Measurements from ENCODE around the gene ZNF202.
"Not testable (repeated sequence)": the region's sequence is repeated elsewhere in the genome, so short reads cannot be mapped to it uniquely, and the experiment has no call there.

ZNF202 gene

DNA sequence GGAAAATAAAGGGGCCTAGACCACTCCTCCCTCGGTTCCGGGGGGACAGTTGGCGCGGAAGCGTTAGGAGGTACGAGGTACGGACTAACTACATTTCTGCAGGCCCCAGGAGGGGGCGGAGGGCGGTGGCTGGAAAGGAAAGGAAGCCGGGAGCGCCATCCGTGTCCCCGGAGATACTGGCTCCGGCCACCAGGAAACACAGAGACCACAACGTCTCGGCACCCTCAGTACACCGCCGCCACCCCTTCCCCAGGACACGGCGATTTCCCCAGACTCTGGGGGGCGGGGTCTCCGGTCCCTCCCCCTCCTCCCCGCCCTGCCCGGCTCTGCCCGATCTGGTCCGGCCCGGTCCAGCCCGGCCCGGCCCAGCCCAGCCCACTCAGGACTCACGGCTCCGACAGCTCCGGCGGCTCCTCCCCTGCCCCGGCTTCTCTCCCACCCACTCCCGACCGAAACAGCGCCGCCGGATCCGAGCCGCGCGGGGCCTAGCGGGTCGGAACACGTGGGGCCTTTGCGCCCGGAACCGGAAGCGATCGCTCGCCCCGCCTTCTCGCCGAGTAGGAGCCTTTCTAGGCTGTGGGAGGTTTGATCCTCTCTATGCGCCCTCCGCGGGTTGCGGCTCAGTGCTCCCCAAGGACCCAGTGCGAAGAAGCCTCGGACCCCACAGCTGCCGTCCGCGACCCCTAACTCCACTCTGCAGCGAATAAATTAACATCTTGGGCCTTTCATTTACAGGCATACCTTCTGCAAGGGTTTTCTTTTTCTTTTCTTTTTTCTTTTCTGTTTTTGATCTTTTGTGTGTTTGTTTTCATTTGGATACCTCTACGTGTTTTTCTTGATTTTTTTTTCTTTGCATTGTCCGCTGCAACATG, at the start of gene ZNF202:
TSS of gene ZNF202 (minus strand) at position 502 of the 872 bp plus-strand sequence. CDS start 10,772 bp downstream, outside the sequence.
- DNase-seq (ENCODE audit: low read depth, low spot score), result peak; percentile 56

DNA sequence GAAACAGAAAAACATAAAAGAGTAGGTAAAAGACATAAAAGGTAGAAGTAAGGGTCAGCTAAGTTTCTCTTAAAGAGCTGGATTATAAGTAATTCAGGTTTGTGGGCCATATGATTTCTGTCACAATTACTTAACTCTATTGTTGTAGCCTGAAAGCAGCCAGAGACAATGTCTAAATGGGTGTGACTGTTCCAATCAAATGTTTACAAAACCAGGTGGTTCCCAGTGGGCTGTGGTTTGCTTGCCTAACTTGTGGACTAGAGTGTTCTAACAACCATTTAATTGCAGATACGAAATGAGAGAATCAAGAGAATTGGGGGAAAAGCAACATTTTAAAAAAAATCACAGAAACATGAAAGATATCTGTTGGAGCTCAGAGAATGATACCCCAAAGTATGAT, 42.1 kb upstream of the ZNF202 start:
- no peak for DNase-seq (ENCODE audit: low read depth, low spot score)

DNA sequence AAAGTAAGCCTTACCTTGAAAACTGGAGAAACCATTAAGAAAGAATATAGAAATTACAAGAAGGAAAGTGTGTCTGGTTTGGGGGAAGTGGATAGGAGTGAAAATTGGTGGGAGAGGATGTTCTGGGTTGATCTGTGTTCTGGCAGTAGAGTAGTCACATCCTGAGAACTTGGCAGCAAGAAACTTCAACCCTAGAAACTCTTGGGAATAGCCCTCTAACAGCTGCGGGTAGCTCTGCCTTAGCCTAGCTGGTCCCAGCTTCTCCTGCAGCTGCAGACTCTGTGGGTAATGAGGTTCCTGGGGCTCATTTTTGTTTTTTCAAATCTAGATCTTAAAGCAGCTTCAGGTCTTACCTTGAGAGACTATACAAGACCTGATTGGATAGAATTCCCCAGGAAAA, 37.1 kb upstream of the ZNF202 start:
- no peak for DNase-seq (ENCODE audit: low read depth, low spot score)

DNA sequence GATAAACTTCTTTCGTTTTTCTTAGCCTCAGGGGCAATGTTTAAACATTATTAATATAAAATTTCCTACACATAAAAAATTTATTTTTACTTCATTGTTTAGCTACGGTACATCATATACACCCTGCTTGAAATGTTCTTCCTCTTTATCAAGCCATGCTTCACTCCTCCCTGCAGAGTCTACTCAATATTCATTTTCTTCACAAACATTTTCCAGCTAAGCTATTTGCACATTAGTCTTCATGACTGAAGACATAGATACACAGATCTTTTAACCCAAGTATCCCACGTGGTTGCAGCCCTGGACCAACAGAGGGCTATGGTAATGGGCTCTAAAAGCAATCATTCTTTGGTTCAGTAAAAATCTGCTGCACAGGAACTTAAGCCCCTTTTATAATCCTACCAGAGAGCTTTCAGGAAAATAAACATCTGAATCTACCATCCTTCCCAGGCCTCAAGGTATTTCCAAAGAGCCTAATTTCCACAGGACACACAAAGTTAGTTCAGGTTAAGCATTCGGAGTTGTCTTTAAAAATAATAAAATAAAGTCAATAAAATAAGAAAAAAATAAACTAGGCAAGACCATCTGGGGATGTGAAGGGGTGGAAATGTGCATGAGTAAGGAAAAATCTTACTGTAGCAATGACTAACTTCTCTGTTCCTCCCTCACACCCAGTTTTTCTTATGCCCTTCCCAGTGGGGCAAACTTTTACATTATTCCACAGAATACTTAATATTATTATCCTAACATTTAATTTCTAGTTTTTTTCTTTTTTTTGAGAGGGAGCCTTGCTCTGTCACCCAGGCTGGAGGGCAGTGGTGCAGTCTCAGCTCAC, 34.5 kb upstream of the ZNF202 start:
- no peak for DNase-seq (ENCODE audit: low read depth, low spot score)

DNA sequence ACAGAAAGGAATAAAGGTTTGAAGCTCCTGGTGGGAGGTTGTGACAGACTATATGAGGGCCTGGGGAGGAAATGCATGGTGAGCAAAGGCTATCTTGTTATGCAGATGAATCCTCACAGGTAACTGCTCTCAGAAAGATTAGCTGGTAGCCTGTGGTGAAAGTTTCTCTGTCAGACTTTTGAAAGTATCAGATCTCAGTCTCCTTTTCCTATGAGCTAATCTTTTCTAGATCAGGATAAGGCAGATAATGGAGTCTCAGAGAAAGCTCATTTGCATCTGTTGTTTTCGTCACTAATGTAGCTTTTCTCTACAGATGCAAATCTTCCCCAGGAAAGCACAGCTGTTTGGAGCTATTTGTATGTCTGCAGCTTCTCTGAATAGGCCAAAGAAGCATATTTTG, 33.8 kb upstream of the ZNF202 start:
- no peak for DNase-seq (ENCODE audit: low read depth, low spot score)

DNA sequence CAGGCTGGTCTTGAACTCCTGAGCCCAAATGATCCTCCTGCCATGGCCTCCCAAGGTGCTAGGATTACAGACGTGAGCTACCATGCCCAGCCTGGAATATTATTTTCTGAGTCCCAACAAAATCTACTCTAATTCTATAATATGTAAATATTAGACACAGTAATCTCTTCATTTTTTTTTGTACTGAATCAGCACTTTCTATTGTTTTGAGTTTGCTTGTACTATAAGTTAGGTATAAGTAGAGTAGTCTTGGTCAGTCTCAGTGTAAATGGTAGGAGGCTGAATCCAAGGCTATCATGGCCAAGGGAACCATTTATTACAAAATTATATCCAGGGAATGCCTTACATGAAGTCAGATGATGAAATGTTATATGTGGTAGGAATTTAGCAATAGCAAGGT, 32.5 kb upstream of the ZNF202 start:
- DNase-seq (ENCODE audit: low read depth, low spot score), result no peak

DNA sequence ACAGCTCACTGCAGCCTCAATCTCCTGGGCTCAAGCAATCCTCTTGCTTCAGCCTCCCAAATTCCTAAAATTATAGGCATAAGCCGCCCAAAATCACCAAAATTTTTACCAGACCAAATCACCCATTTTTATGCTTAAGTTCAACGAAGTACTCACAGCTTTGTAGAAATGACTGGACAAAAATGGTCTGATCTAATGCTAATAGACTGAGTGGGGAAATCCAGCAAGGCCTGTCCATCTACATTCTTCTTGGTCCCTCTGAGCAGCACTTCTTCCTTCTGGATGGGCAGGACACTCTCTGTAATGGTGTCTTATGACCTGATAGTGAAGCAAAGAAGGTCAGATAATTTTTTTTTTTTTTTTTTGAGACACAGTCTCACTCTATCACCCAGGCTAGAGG, 31.6 kb upstream of the ZNF202 start:
- DNase-seq (ENCODE audit: low read depth, low spot score), result no peak

DNA sequence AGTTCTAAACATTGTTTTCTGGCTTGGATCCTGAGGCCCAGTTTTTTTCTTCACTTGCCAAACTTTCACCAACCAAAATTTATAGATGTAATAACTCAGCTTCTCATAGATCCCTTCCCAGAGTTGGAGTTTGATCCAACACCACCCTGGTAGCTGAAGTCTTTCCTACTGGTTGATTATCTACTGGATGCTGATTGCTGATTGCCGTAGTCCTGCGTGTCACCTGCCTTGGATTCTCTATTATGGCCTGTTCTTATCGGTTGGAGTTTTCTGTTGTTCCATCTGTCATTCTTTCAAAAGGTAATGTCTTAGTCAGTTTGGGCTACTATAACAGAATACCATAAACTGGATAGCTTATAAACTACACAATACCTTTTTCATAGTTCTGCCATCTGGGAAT, 30.2 kb upstream of the ZNF202 start:
- no peak for DNase-seq (ENCODE audit: low read depth, low spot score)

DNA sequence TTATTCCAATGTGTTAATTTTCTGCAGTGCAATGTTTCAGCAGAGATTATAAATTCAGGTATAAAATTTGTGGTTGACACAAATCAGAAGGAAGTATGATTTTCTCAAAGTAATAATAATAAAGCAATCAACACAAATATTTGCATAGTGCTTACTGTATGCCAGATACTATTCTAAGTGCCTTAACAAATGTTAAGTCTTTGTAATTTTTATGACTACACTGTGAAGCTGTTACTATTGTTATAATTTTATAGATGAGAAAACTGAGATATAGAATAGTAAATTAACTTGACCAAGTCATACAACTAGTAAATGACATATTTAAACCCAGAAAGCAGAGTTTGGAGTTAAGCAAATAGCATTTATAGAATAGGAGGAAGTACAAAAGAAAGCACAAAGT, 29.3 kb upstream of the ZNF202 start:
- DNase-seq (ENCODE audit: low read depth, low spot score), result no peak

DNA sequence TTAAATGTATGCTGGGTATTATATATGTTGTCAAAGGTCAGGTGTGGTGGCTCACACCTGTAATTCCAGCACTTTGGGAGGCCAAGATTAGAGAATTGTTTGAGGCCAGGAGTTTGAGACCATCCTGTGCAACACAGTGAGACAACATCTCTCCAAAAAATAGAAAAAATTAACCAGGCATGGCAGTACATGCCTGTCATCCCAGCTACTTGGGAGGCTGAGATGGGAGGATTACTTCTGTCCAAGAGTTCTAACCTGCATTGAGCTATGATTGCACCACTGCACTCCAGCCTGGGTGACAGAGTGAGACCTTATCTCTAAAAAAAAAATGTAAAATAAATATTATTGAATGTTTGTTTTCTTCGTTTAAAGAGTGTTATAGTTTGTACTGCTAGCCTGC, 24.1 kb upstream of the ZNF202 start:
- DNase-seq (ENCODE audit: low read depth, low spot score), result no peak

DNA sequence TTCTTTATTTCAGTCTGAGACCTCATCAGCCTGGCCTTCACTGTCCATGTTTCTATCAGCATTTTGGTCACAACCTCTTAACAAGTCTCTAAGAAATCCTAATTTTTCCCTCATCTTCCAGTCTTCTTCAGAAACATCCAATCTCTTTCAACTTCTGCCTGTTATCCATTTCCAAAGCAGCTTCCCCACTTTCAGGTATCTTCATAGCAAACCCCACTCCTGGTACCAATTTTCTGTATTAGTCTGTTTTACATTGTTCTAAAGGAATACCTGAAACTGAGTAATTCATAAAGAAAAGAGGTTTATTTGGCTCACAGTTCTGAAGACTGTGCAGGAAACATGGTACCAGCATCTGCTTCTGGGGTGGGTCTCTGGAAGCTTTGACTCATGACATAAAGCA, 21.0 kb upstream of the ZNF202 start:
- DNase-seq (ENCODE audit: low read depth, low spot score), result no peak

DNA sequence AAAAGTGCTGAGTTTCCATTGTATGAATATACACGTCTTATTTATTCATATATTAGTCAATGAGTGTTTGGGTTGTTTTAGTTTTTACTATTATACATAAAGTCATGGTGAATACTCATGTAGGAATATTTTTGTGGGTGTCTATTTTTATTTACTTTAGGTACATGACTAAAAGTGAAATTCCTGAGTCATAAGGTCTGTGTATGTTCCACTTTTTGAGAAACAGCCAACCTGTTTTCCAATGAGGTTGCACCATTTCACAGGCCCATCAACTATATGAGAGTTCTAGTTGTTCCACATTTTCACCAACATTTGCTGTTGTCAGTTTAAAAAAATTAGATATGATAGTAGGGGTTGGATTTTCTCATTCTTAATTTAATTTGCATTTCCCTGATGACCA, 19.4 kb upstream of the ZNF202 start:
- DNase-seq (ENCODE audit: low read depth, low spot score), result no peak

DNA sequence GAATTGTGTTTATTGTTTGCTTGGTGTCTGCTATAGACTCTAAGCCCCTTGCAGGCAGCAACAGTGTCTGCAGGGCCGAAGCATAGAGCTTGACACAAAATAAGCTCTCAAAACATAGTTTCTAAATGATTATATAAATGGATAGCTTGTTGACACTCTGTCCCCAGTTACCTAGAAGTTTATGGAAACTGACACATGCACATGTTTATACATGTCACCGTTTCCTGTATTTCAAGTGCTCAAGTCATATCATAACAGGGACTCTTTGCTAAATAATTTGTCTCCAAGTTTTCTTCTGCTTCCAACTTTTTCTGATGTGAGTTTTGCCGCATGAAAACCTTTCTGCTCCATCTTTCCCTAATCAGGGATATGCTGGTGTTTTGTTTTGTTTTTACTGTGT, 16.5 kb upstream of the ZNF202 start:
- DNase-seq (ENCODE audit: low read depth, low spot score), result no peak

DNA sequence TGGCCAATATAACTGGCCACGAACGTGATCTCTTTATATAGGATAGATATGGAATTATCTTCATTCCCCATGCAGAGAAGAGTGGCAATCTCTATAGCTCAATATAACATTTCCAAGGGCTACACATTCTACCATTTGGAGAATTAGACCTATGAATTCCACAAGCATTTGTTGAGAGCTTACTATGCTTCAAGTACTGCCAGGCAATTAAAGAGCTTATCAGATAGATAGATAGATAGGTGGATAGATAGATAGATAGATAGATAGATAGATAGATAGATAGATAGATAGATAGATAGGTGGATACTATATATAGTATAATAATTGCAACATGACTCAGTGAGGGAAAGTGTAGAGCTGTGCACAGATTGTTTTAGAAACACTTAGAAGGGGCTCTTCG, 14.4 kb upstream of the ZNF202 start:
- DNase-seq (ENCODE audit: low read depth, low spot score), result no peak

DNA sequence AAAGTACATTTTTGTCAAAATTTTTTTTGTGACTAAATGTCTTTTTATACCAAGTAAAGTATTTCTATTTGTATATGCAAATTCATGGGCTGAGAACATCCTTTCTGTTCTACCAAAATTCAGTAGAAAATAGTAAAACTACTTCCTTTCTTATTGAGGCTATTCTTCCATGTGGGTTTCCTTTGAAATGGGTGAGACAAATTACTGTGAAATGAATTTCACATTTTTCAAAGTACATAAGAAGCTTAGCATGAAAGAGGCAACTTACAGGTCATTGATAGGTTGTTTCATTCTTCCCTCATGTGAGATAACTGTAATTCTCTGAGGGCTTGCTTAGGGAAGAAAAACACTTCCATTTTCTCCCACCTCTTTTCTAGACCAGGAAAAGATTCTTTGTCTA, 13.9 kb upstream of the ZNF202 start:
- no peak for DNase-seq (ENCODE audit: low read depth, low spot score)

DNA sequence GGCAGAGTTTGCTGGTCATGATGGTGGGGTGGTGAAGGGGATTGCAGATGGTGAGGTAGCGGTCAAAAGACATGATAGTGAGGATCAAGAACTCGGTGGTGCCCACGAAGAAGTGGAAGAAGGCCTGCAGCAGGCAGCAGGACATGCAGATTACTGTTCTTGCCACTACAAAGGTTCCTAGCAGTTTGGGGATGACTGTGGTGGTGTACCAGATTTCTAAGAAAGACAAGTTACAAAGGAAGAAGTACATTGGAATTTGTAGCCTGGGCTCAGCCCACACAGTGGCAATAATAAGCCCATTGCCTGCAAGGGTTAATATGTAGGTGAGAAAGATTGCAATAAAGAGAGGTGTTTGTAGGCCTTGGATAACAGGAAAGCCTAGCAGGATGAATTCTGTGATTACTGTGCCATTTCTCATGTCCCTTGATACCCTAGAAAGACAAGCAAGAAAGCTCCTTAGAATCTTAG, 12.7 kb upstream of the ZNF202 start, which contains the start of gene OR6X1:
TSS of gene OR6X1 (minus strand) at position 418 of the 468 bp plus-strand sequence. CDS start at position 418, 0 bp downstream.
- DNase-seq (ENCODE audit: low read depth, low spot score), result no peak

DNA sequence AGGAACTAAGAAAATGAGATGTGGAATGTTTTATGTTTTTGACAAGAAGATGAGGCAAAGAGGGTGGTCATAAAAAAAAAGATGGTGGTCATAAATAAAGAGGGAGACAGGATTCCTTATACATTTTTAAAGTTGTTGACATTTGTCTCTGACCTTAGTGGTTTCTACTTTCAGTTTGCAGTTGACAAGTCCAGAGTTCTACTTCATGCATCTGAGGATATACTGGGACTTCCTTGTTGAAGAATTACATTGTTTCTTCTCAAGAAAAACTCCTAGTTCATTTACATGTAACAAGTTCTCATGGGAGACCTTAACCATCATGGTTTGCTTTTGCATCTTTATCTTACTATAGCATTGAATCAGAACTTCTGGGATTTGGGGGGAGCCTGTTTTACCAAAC, 11.7 kb upstream of the ZNF202 start:
- no peak for DNase-seq (ENCODE audit: low read depth, low spot score)

DNA sequence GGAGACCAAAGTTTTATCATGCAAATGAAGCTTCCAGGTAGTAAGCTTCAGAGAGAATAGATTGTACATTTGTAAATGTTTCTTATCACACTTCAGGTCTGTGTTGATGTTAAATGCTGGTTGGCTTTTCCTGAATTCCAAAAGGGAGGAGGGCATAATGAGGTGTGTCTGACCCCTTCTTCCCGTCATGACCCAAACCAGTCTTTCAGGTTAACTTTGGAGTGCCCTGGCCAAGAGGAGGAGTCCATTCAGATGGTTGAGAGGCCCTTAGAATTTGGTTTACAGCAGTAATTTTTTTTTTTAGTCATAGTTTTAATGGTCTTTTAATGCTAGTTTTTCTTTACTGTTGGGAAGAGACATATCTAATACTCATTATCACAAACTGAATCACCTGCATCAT, 10.3 kb upstream of the ZNF202 start:
- DNase-seq (ENCODE audit: low read depth, low spot score), result no peak

DNA sequence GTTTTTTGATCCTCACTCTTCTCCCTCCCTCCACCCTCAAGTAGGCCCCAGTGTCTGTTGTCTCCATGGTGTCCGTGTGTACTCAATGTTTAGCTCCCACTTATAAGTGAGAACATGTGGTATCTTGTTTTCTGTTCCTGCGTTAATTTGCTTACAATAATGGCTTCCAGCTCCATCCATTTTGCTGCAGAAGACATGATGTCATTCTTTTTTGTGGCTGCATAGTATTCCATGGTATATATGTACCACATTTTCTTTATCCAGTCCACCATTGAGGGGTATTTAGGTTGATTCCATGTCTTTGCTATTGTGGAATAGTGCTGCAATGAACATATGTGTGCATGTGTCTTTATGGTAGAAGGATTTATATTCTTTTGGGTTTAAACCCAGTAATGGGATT, 6.9 kb upstream of the ZNF202 start:
- DNase-seq (ENCODE audit: low read depth, low spot score), result not testable (repeated sequence)

DNA sequence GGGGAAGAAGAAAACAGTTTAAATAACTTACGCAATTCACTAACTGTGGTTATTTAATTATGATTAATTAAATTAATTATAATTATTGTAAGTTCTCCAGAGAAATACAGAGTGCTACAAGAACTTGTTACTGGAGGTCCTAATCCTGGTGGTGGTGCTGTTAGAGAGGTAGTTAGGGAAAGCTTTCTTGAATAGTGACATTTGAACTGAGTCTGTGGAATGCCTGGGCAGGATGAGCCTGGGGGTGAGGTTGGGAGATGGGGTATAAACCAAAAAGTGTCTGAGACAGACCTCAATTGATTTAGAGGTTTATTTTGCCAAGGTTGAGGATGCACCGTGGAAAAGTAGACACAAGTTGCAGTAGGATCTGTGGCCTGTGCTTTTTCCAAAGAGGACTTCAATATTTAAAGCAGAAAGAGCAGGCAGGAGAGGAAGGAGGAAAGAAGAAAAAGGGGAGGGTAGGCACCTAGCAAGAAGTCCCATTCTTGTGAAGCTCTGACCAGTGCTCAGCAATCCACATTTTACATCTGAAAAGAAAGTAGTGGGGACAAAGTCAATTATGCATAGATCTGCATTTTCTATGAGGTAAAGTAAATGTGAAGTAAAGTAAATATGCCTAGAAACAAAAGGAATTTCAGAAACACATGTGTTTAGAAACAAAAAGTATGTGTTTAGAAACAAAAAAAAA, 4.4 kb upstream of the ZNF202 start:
- no peak for DNase-seq (ENCODE audit: low read depth, low spot score)

DNA sequence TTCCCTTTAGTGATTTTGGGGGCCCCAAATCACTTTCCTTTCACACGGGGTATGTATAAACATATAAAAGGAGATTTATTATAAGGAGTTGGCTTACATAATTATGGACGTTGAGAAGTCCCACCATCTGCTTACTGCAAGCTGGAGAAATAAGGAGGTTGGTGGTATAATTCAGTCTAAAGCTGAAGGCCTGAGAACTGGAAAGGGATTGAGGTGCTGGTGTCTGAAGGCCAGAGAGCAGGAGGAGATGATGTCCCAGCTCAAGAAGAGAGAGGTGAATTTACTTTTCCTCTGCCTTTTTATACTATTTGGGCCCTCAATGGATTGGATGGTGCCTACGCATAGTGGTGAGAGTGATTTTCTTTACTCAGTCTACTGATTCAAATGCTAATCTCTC, 1.3 kb upstream of the ZNF202 start:
- no peak for DNase-seq (ENCODE audit: low read depth, low spot score)

Measured in brain pericyte (primary cell).